Endodermal cell (in vitro differentiated cells): ENCODE data around the gene FAT3. TPM values are rescaled to one million over a fixed set of nuclear protein-coding genes. Genes with fewer than 3 reads are reported as not detected.

ENCODE experiments used
- DNase-seq: peaks from one replicate; pipeline ENCODE4 v3.0.0-alpha.2; 2017
- H3K27ac ChIP-seq: 2 replicates; pipeline ENCODE4 v1.5.1; 2013; ENCODE audit warnings: mild to moderate bottlenecking, low read depth, low read length, moderate library complexity
- H3K27me3 ChIP-seq: 2 replicates; pipeline ENCODE4 v1.6.1; 2013; ENCODE audit warnings: mild to moderate bottlenecking, low read length, moderate library complexity; ENCODE audit not compliant: insufficient read depth, control insufficient read depth, poor library complexity, severe bottlenecking
- H3K36me3 ChIP-seq: 2 replicates; pipeline ENCODE4 v1.7.0; 2013; ENCODE audit warnings: mild to moderate bottlenecking, low read length, moderate library complexity; ENCODE audit not compliant: control insufficient read depth, insufficient read depth
- H3K4me1 ChIP-seq: one replicate; pipeline ENCODE4 v1.7.0; 2013; ENCODE audit warnings: low read length; ENCODE audit not compliant: control insufficient read depth, insufficient read depth
- H3K4me3 ChIP-seq: 2 replicates; pipeline ENCODE4 v1.5.1; 2013; ENCODE audit warnings: mild to moderate bottlenecking, low read length, moderate library complexity
- H3K9ac ChIP-seq: 2 replicates; pipeline ENCODE4 v1.6.1; 2013; ENCODE audit warnings: mild to moderate bottlenecking, low read length, moderate library complexity; ENCODE audit not compliant: poor library complexity, severe bottlenecking; ENCODE audit errors: extremely low read depth
- H3K9me3 ChIP-seq: 2 replicates; pipeline ENCODE4 v1.6.1; 2013; ENCODE audit warnings: mild to moderate bottlenecking, low read length, moderate library complexity; ENCODE audit not compliant: control insufficient read depth
- H3K27ac Mint-ChIP-seq: 2 replicates; pipeline ENCODE4 v1.8.0; 2020; ENCODE audit warnings: mixed read lengths
- H3K27me3 Mint-ChIP-seq: 2 replicates; pipeline ENCODE4 v1.8.0; 2021; ENCODE audit warnings: mild to moderate bottlenecking, mixed read lengths; ENCODE audit not compliant: insufficient read depth
- H3K36me3 Mint-ChIP-seq: 2 replicates; pipeline ENCODE4 v1.8.0; 2020; ENCODE audit warnings: low read depth, mixed read lengths
- H3K4me1 Mint-ChIP-seq: 2 replicates; pipeline ENCODE4 v1.8.0; 2020; ENCODE audit warnings: mixed read lengths
- H3K4me3 Mint-ChIP-seq: 2 replicates; pipeline ENCODE4 v1.8.0; 2020; ENCODE audit warnings: mild to moderate bottlenecking, moderate library complexity, mixed read lengths
- H3K9me3 Mint-ChIP-seq: 2 replicates; pipeline ENCODE4 v1.8.0; 2020; ENCODE audit warnings: mild to moderate bottlenecking, mixed read lengths
- CTCF ChIP-seq: fragments of 200-600 bp; sonication (generic); conservative IDR thresholded peaks from 2 replicates; pipeline ENCODE4 v1.5.0; 2021; ENCODE audit warnings: antibody characterized with exemption, mild to moderate bottlenecking
- WGBS, 2 experiments: methylation state at CpG; one replicate each; pipeline versions ENCODE4 v1.1.5 to v1.1.7; 2013; ENCODE audit warnings: missing lambda C conversion rate in 2 of 2, mixed read lengths in 1 of 2; ENCODE audit not compliant: insufficient coverage in 1 of 2, insufficient read length in 1 of 2; 5-methylcytosine and 5-hydroxymethylcytosine counted together
- total RNA-seq, 2 donors: library from RNA; stranded (reverse); fragmentation: NEBNext Ultra II Directional in 1 of 2; extraction: Animal tissue kit (Norgen Biotek cat#: 25700) in 1 of 2; gene quantifications; 2 replicates in 1 of 2; 3 replicates in 1 of 2; pipeline ENCODE4 v1.2.1, GENCODE V29; 2021

FAT3 gene
- total RNA-seq, 2 donors from 2014 or later = 11.6 to 24.9 TPM

DNA sequence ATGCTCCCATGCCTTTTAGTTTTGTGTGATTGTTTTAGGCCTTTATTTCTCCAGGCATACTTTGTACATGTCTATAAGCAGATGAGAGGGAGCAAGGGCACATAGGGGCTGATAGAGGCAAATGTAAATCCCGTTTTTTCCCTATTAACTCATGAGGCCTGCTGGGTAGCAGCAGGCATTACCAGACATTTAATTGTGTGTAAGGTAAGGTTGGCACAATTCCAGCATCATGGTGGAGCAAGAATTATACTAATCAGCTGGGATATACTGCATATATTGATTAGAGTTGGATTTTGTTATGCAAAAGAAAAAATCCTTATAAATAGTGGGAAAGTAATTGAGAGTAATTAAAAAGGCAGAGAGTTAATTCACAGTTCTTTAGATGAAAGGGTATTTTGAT, 12.2 kb downstream of the FAT3 start:
- TF ChIP-seq CTCF = no peak
- H3K9ac ChIP-seq = no peak overlapping the region
- H3K36me3 ChIP-seq = no peaks in the 10 kb centered on the region
- H3K4me3 ChIP-seq = no peak overlapping the region
- Mint-ChIP-seq H3K36me3 (no peaks in the 10 kb centered on the region), H3K27ac (no peak overlapping the region), H3K9me3 (no peaks in the 10 kb centered on the region), H3K4me3 (no peak overlapping the region), H3K27me3 (no peaks in the 10 kb centered on the region), H3K4me1 (peaks cover 17% of the 10 kb centered on the region)
- peaks cover 6% of the 10 kb centered on the region for H3K4me1 ChIP-seq
- 87 to 100% methylated on average over 1 of the region's 1 CpG for WGBS, 2 experiments
- no peaks in the 10 kb centered on the region for H3K9me3 ChIP-seq
- H3K27ac ChIP-seq = no peak overlapping the region
- no peaks in the 10 kb centered on the region for H3K27me3 ChIP-seq
- no peak for DNase-seq

DNA sequence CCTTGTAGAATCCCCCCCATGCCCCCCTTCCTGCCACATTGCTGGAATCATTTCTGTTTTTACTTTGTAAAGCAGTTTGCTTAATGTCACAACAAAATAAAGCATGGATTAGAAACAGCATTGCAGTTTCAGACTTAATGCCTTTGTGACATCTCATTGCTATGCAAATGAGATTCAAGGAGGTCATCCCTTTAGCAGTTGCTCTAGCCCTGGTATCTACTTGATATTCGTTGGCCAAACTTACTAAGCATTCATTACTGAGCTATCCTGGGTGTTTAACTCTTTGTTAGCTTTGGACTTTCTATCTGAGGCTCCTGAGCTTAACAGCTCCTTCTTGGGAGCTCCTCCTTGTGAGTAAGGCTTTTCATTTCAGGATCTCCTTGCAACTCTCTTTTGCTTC, 16.3 kb downstream of the FAT3 start:
- Histone ChIP-seq H3K9ac (no peak overlapping the region), H3K27me3 (no peaks in the 10 kb centered on the region), H3K36me3 (no peaks in the 10 kb centered on the region), H3K27ac (peak overlapping the region; percentile 33), H3K4me1 (peaks cover 7% of the 10 kb centered on the region), H3K9me3 (no peaks in the 10 kb centered on the region), H3K4me3 (no peak overlapping the region)
- peaks cover 3% of the 10 kb centered on the region for H3K36me3 Mint-ChIP-seq
- WGBS, 2 experiments = 11 to 12% methylated on average over 1 of the region's 1 CpG
- no peak overlapping the region for H3K4me3 Mint-ChIP-seq
- no peaks in the 10 kb centered on the region for H3K9me3 Mint-ChIP-seq
- H3K27me3 Mint-ChIP-seq = no peaks in the 10 kb centered on the region
- no peak for TF ChIP-seq CTCF
- DNase-seq = no peak
- peaks cover 23% of the 10 kb centered on the region for H3K4me1 Mint-ChIP-seq
- no peak overlapping the region for H3K27ac Mint-ChIP-seq

- H3K9me3 ChIP-seq = no peaks in the 10 kb centered on the region
- H3K27ac ChIP-seq = no peak overlapping the region
- H3K27me3 ChIP-seq = no peaks in the 10 kb centered on the region
- no peak overlapping the region for H3K27ac Mint-ChIP-seq
- peaks cover 3% of the 10 kb centered on the region for H3K36me3 Mint-ChIP-seq
- 94 to 98% methylated on average over 5 of the region's 5 CpGs for WGBS, 2 experiments
- no peak overlapping the region for H3K9ac ChIP-seq
- H3K9me3 Mint-ChIP-seq = no peaks in the 10 kb centered on the region
- peaks cover 6% of the 10 kb centered on the region for H3K4me1 ChIP-seq
- no peak for TF ChIP-seq CTCF
- peaks cover 16% of the 10 kb centered on the region for H3K4me1 Mint-ChIP-seq
- no peaks in the 10 kb centered on the region for H3K36me3 ChIP-seq
- no peaks in the 10 kb centered on the region for H3K27me3 Mint-ChIP-seq
- no peak for DNase-seq
- H3K4me3 ChIP-seq = no peak overlapping the region
- H3K4me3 Mint-ChIP-seq = no peak overlapping the region
Observed at GRCh38 chr11:92245700-92246271, 21.2 kb downstream of the FAT3 start.
